ENCODE results near the gene ACADVL. TPM values are rescaled to one million over a fixed set of nuclear protein-coding genes. Genes with fewer than 3 reads are reported as not detected.
"Not testable (repeated sequence)": the region's sequence is repeated elsewhere in the genome, so short reads cannot be mapped to it uniquely, and the experiment has no call there.

ACADVL gene
- total RNA-seq (1,000 to 10,000 TPM in 3 of 5 donors, 100 to 1,000 TPM in 2; 348 to 3,058 (median 1,195) TPM), polyA plus RNA-seq (100 to 1,000 TPM; 651 to 783 (median 654) TPM)
- long read RNA-seq, donor 1, transcript ACADVL-214 (1 exons, 1,732 nt): minor isoform, 7 of 46 reads
- long read RNA-seq, donor 1, transcript ACADVL-203 (20 exons, 2,323 nt): major isoform, 8 of 46 reads
- long read RNA-seq, donor 1, partial matches to known transcripts: 17 of 46 reads
- long read RNA-seq, donor 1, other reads (novel, unspliced or antisense): 5 of 46 reads
- long read RNA-seq, donor 2, transcript ACADVL-203 (20 exons, 2,323 nt): major isoform, 12 of 43 reads
- long read RNA-seq, donor 2, transcript ACADVL-206 (8 exons, 1,212 nt): minor isoform, 11 of 43 reads
- long read RNA-seq, donor 2, partial matches to known transcripts: 14 of 43 reads
- long read RNA-seq, donor 2, other reads (novel, unspliced or antisense): 0 of 43 reads
- long read RNA-seq, donor 3, transcript ACADVL-206 (8 exons, 1,212 nt): minor isoform, 6 of 50 reads
- long read RNA-seq, donor 3, transcript ACADVL-203 (20 exons, 2,323 nt): major isoform, 14 of 50 reads
- long read RNA-seq, donor 3, transcript ACADVL-214 (1 exons, 1,732 nt): minor isoform, 7 of 50 reads
- long read RNA-seq, donor 3, partial matches to known transcripts: 12 of 50 reads
- long read RNA-seq, donor 3, other reads (novel, unspliced or antisense): 0 of 50 reads
- long read RNA-seq, donor 4, partial matches to known transcripts: 0 of 2 reads
- long read RNA-seq, donor 4, other reads (novel, unspliced or antisense): 0 of 2 reads
- long read RNA-seq, donor 5, transcript ACADVL-203 (20 exons, 2,323 nt): major isoform, 21 of 53 reads
- long read RNA-seq, donor 5, transcript ACADVL-206 (8 exons, 1,212 nt): minor isoform, 17 of 53 reads
- long read RNA-seq, donor 5, partial matches to known transcripts: 0 of 53 reads
- long read RNA-seq, donor 5, other reads (novel, unspliced or antisense): 5 of 53 reads
- long read RNA-seq, donor 6, transcript ACADVL-214 (1 exons, 1,732 nt): minor isoform, 23 of 370 reads
- long read RNA-seq, donor 6, transcript ACADVL-215 (5 exons, 709 nt): minor isoform, 19 of 370 reads
- long read RNA-seq, donor 6, transcript ACADVL-206 (8 exons, 1,212 nt): minor isoform, 22 of 370 reads
- long read RNA-seq, donor 6, transcript ACADVL-203 (20 exons, 2,323 nt): major isoform, 71 of 370 reads
- long read RNA-seq, donor 6, partial matches to known transcripts: 187 of 370 reads
- long read RNA-seq, donor 6, other reads (novel, unspliced or antisense): 23 of 370 reads
- long read RNA-seq, donor 7, transcript ACADVL-214 (1 exons, 1,732 nt): minor isoform, 9 of 50 reads
- long read RNA-seq, donor 7, transcript ACADVL-203 (20 exons, 2,323 nt): major isoform, 14 of 50 reads
- long read RNA-seq, donor 7, transcript ACADVL-206 (8 exons, 1,212 nt): minor isoform, 6 of 50 reads
- long read RNA-seq, donor 7, partial matches to known transcripts: 6 of 50 reads
- long read RNA-seq, donor 7, other reads (novel, unspliced or antisense): 6 of 50 reads
- long read RNA-seq, donor 8, transcript ACADVL-214 (1 exons, 1,732 nt): minor isoform, 15 of 104 reads
- long read RNA-seq, donor 8, transcript ACADVL-203 (20 exons, 2,323 nt): major isoform, 21 of 104 reads
- long read RNA-seq, donor 8, transcript ACADVL-215 (5 exons, 709 nt): minor isoform, 7 of 104 reads
- long read RNA-seq, donor 8, transcript ACADVL-206 (8 exons, 1,212 nt): minor isoform, 9 of 104 reads
- long read RNA-seq, donor 8, partial matches to known transcripts: 25 of 104 reads
- long read RNA-seq, donor 8, other reads (novel, unspliced or antisense): 11 of 104 reads
- long read RNA-seq, donor 9, transcript ACADVL-203 (20 exons, 2,323 nt): minor isoform, 6 of 56 reads
- long read RNA-seq, donor 9, transcript ACADVL-206 (8 exons, 1,212 nt): minor isoform, 7 of 56 reads
- long read RNA-seq, donor 9, transcript ACADVL-214 (1 exons, 1,732 nt): major isoform, 23 of 56 reads
- long read RNA-seq, donor 9, transcript ACADVL-209 (2 exons, 562 nt): minor isoform, 6 of 56 reads
- long read RNA-seq, donor 9, partial matches to known transcripts: 0 of 56 reads
- long read RNA-seq, donor 9, other reads (novel, unspliced or antisense): 0 of 56 reads
- long read RNA-seq, donor 10, transcript ACADVL-203 (20 exons, 2,323 nt): major isoform, 7 of 23 reads
- long read RNA-seq, donor 10, partial matches to known transcripts: 0 of 23 reads
- long read RNA-seq, donor 10, other reads (novel, unspliced or antisense): 10 of 23 reads

DNA sequence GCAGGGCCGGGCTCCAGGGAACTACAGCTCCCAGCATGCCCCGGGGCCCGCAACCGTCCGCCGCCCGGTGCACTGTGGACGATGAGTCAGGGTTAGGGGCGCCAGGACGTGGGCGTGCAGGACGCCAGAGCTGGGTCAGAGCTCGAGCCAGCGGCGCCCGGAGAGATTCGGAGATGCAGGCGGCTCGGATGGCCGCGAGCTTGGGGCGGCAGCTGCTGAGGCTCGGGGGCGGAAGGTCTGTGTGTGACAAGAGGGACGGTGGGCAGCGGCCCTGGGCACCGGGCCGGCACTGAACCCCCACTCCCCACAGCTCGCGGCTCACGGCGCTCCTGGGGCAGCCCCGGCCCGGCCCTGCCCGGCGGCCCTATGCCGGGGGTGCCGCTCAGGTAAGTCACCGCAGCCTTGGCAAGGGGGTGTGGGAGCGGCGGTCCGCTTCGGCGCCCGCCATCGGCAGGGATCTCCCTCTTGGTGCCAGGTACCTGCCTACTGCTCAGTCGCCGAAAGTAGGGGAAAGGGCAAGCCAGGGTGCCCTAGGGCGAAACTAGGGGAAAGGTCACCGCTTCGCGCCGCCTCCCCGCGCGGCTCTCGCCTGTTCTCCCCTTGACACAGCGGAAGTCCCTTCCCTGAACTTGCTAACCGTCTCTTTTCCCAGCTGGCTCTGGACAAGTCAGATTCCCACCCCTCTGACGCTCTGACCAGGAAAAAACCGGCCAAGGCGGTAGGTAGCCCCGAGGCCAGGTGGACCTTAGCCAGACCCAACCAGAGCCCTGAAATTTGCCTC is at the start of gene ACADVL, which contains the start of gene DLG4:
TSS of gene ACADVL (plus strand) at position 127 of the 781 bp plus-strand sequence. CDS start at position 174, 47 bp downstream.
TSS of gene DLG4 (minus strand) at position 25 of the 781 bp plus-strand sequence.
- H3K27ac ChIP-seq: peak within 1 kb of the TSS; percentile 93 to 100 (median 98)
- peak; percentile 91 to 97 for DNase-seq
- H3K9me3 ChIP-seq: no peaks in the 10 kb centered on the region
- peak within 1 kb of the TSS; percentile 59 to 95 (median 83) for H3K4me3 ChIP-seq
- 0 to 1% (median 1%) methylated on average over 34 to 63 of the region's 63 CpGs for WGBS, 5 donors
- TF ChIP-seq EP300 (IDR thresholded peaks at IDR 0.05) (no peak), POLR2AphosphoS5 (IDR thresholded peaks at IDR 0.05) (peak; percentile 83 to 95 (median 94)), POLR2A (IDR thresholded peaks at IDR 0.05) (peak in 2 of 4 donors; percentile 73 to 87)
- H3K36me3 ChIP-seq: peaks cover 36 to 41% (median 40%) of the 10 kb centered on the region in 4 donors
- peaks cover 0 to 12% (median 0%) of the 10 kb centered on the region in 3 donors for H3K27me3 ChIP-seq
- intact Hi-C loops (cut with DNase I; ENCODE audit: low total_unique reads): no loop called here
- peaks cover 54 to 89% (median 74%) of the 10 kb centered on the region in 4 donors for H3K4me1 ChIP-seq

GRCh38 chr17:7172522-7173191 is 47.1 kb upstream of the ACADVL start:
- 90 to 93% (median 92%) methylated on average over 18 of the region's 18 CpGs for WGBS, 5 donors
- H3K36me3 ChIP-seq; intact Hi-C loops (cut with DNase I; ENCODE audit: low total_unique reads); DNase-seq; H3K27ac ChIP-seq; H3K4me3 ChIP-seq: not testable (repeated sequence)
- peaks cover 0 to 24% (median 14%) of the 10 kb centered on the region in 4 donors for H3K9me3 ChIP-seq
- H3K27me3 ChIP-seq: peaks cover 0 to 51% (median 18%) of the 10 kb centered on the region in 3 donors
- H3K4me1 ChIP-seq: peaks cover 8 to 19% (median 12%) of the 10 kb centered on the region in 4 donors

GRCh38 chr17:7173687-7174602 is 45.8 kb upstream of the ACADVL start:
- no peaks in the 10 kb centered on the region for H3K36me3 ChIP-seq
- DNase-seq: peak; percentile 68 to 90
- H3K4me1 ChIP-seq: peaks cover 13 to 27% (median 18%) of the 10 kb centered on the region in 4 donors
- no peak for TF ChIP-seq POLR2AphosphoS5 (IDR thresholded peaks at IDR 0.05)
- TF ChIP-seq CTCF (IDR thresholded peaks at IDR 0.05): no peak
- no peak for TF ChIP-seq POLR2A (IDR thresholded peaks at IDR 0.05)
- no peak for TF ChIP-seq EP300 (IDR thresholded peaks at IDR 0.05)
- intact Hi-C loops (cut with DNase I; ENCODE audit: low total_unique reads): no loop called here
- H3K27ac ChIP-seq: no peak overlapping the region
- peaks cover 0 to 64% (median 28%) of the 10 kb centered on the region in 3 donors for H3K27me3 ChIP-seq
- 46 to 62% (median 47%) methylated on average over 37 to 69 of the region's 69 CpGs for WGBS, 5 donors
- peak overlapping the region in 3 of 4 donors; percentile 11 to 30 (median 14) for H3K4me3 ChIP-seq
- peaks cover 0 to 17% (median 8%) of the 10 kb centered on the region in 4 donors for H3K9me3 ChIP-seq
